NCI-H2029 (cell line): Measurements from ENCODE around the gene ZNF598.
A peak's percentile ranks its signal among the peaks of the same experiment; 100 is the strongest.

Experiments
- DNase-seq: peaks from one replicate; lab custom pipeline; 2025; lab: John Stamatoyannopoulos, UW

ZNF598 gene

GRCh38 chr16:2009791-2010510 is at the start of gene ZNF598:
ZNF598 (minus strand) TSS chr16:2009821.
- DNase-seq, result peak; percentile 81

DNA sequence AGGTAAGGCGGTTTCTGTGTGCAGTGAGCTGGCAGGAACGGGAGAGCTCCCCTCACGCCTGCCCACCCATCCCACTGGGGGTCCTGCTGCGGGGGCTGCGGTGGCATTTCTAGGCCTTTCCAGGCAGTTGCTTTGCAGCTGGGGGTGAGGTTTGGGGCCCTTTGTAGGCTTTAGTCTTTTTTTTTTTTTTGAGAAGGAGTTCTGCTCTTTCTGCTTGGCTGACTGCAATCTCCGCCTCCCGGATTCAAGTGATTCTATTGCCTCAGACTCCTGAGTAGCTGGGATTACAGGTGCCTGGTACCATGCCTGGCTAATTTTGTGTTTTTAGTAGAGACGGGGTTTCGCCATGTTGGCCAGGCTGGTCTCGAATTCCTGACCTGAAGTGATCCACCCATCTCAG is 49.3 kb upstream of the ZNF598 start:
- no peak for DNase-seq

DNA sequence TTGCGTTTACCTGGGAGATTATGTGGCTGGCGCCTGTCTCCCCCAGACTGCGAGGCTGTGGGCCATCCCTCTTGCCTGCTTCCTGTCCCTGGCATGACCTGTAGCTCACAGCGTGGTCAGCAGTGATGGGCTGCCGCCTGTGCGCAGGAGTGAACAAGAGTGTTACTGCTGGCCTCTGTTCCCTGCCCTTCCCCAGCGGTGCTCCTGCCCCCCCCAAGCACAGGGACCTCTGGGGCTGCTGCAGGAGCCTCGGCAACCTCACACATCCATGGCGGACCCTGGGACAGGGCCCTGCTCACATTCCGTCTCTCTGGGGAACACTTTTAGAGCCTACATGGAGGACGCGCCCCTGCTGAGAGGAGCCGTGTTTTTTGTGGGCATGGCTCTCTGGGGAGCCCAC is 48.8 kb upstream of the ZNF598 start:
- no peak for DNase-seq

DNA sequence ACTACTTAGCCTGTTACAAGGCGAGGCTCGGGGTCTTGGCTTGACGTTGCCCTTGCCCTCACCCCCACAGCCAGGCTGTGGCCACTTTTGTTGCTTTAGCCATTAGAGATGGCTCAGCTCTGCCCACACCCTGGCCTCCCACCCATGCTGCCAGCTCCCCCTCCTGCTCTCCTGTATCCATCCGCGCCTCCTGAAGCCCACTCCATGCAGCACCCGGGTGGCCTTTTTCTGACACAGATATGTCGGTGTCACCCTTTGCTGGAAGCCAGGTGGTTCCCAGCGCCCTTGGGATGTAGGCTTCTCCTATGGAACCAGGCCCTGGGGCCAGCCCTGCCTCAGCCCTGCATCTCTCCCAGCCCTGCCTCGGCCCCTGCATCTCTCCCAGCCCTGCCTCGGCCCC is 47.8 kb upstream of the ZNF598 start:
- no peak for DNase-seq

- no peak for DNase-seq
These were observed 47.2 kb upstream of the ZNF598 start for GRCh38 chr16:2056681-2057407.

GRCh38 chr16:2056077-2056476 is 46.5 kb upstream of the ZNF598 start:
- no peak for DNase-seq

- DNase-seq, result peak; percentile 93
These were observed 45.1 kb upstream of the ZNF598 start for GRCh38 chr16:2054543-2055245.

- DNase-seq, result no peak
These were observed 44.3 kb upstream of the ZNF598 start for GRCh38 chr16:2053897-2054296.

DNA sequence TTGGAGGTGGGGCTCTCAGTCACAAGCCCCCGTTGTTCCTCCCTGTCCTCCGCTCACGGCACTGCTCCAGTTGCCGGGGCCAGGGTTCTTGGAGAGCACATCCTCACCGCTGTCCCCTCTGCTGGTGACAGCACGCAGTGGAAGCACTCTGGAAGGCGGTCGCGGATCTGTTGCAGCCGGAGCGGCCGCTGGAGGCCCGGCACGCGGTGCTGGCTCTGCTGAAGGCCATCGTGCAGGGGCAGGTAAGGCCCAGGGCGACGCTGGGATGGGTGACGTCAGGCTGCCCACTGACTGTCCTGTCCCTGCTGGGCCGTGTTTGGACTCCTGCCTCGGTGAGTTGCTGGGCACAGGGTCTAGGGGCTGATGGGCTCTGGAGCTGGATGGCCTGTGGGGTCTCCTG is 43.6 kb upstream of the ZNF598 start:
- DNase-seq, result no peak

DNA sequence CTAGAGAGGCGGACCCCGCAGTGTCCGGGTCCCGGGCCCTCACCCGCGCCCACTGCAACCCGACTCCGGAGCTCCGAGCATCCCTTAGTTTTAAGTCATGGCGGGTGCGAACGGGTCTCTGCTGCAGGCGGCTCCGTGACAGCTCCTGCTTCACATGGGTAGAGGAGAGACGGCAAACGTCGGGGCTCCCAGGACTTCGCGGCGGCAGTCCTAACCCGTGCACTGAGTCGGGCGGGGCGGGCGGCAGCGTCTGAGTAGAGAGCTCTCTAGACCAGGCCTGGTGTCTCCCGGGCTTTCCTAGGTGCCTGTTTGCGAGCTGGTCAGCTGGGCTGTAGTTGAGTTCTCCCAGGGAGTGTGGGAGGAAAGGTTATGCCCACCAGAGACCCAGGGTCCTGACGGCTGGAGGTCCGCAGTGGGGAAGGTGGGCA is 38.5 kb upstream of the ZNF598 start:
- DNase-seq, result no peak

GRCh38 chr16:2047330-2048115 is 37.9 kb upstream of the ZNF598 start, which contains the start of the genes NTHL1 and TSC2:
NTHL1 (minus strand) TSS chr16:2047834; CDS start chr16:2047823, 11 bp downstream.
TSC2 (plus strand) TSS chr16:2047985; CDS start chr16:2048616, 631 bp downstream.
- peak; percentile 91 for DNase-seq

- DNase-seq, result peak; percentile 64
These were observed 37.3 kb upstream of the ZNF598 start for GRCh38 chr16:2046893-2047329.

GRCh38 chr16:2045965-2046892 is 36.6 kb upstream of the ZNF598 start:
- DNase-seq, result no peak

DNA sequence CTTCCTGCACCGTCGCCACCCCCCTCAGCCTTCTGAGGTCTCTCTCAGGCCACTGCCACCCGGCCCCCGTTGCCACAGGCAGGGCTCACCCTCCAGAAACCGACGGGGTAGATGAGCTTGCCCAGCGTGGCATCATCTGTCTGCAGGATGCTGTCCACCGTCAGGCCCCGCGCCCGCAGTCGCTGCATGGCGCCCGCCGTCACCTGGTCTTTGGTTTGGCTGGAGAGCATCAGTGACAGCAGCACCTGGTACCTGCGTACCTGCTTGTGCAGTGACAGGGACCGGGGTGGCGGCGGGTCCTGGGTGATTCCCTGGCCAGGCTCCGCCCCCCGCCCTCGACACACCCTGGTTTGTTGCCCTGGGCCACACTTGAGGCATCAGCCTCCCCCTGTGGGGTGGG is 34.9 kb upstream of the ZNF598 start:
- no peak for DNase-seq

GRCh38 chr16:2043667-2044451 is 34.2 kb upstream of the ZNF598 start:
- peak; percentile 83 for DNase-seq

DNA sequence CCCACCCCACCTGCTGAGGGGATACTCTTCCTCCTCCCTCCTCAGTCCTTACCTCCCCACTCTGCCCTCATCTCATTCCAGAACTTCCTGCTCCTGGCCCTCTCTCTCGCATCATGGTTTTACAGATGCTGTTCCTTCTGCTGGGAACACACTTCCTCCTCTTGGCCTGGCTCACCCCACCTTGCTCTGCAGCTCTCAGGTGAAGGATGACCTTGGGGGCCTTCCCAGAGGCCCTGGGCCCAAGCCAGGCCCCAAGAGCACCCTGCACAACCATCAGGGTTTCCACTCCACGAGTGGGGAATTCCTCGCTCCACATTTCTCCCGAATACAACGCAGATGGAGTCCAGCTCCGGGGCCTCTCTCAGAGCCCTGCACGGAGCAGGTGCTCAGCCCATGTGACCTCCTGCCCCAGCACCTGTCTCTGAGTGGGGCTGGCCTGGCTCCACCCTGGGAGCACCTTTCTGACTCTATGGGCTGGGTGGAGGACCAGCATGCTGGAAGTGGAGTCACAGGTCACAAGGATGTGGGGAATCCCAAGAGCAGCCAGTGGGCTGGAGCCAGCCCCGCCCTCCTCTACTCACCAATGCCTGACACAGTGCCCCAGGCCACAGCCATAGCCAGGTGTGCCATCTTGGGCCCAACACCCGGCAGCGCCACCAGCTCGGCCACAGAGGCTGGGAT is 33.5 kb upstream of the ZNF598 start:
- peak; percentile 88 for DNase-seq

DNA sequence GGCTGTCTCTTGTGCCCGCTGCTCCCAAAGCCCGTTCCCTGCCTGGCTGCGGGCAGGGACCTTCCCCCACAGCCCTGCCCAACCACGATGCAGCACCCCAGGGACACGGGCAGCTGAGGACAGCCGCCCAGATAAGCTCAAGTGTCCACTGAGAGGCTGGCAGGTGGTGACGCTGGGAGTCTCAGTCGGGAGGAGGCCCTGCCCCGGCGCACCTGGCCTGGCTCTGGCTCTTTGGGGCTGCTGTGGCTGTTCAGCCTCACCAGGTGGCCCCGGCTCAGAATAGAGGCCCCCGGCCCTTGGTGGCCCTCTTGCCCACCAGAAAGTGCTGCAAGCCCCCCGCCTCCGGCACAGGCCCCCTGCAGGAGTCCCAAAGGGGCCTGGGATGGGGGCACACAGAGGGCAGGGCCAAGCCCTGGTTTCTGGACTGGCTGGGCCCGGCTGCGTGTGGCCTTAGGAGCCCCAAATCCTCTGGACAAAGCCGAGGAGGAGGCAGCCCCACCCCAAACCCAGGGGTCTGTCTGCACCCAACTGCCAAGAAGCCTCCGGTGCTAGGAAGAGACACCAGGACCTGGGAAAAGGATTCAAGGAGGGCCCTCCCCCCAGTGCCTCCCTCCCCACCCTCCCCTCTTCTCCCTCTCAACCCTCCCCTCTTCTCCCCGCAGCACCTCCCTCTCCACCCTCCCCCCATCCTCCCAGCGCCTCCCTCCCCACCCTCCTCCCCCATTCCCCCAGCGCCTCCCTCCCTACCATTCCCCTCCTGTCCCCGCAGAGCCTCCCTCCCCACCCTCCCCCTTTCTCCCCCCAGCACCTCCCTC is 32.8 kb upstream of the ZNF598 start:
- DNase-seq, result peak; percentile 90

GRCh38 chr16:2040787-2041522 is 31.3 kb upstream of the ZNF598 start:
- peak; percentile 71 for DNase-seq
